GM19099 (cell line): ENCODE data around the gene CTSW.

ENCODE experiments used
- POLR2A ChIP-seq: IDR thresholded peaks from 3 replicates; pipeline ENCODE4 v1.6.1; 2011; ENCODE audit warnings: low read depth; ENCODE audit not compliant: insufficient read length; ENCODE audit errors: extremely low read depth

Gene CTSW

GRCh38 chr11:65885808-65886536 is 6.3 kb downstream of the CTSW start:
- TF ChIP-seq POLR2A: no peak

GRCh38 chr11:65886826-65887722 is 7.4 kb downstream of the CTSW start:
- no peak for TF ChIP-seq POLR2A

GRCh38 chr11:65887723-65888162 is 8.1 kb downstream of the CTSW start:
- TF ChIP-seq POLR2A: no peak

- peak; percentile 94 for TF ChIP-seq POLR2A
These were observed 8.7 kb downstream of the CTSW start, which contains the start of gene FIBP for GRCh38 chr11:65888163-65888814. Gene FIBP, minus strand, starts transcription at chr11:65888471. Its CDS starts 53 bp downstream, at chr11:65888418.

- TF ChIP-seq POLR2A: peak; percentile 98
These were observed 10.9 kb downstream of the CTSW start, which contains the start of gene CCDC85B for GRCh38 chr11:65890324-65891218. Gene CCDC85B, plus strand, starts transcription at chr11:65890673. Its CDS starts 111 bp downstream, at chr11:65890784.

- peak; percentile 16 for TF ChIP-seq POLR2A
These were observed 11.8 kb downstream of the CTSW start for GRCh38 chr11:65891219-65892136.

GRCh38 chr11:65892661-65893317 is 13.2 kb downstream of the CTSW start:
- no peak for TF ChIP-seq POLR2A

GRCh38 chr11:65894034-65894591 is 14.5 kb downstream of the CTSW start:
- peak; percentile 63 for TF ChIP-seq POLR2A

- no peak for TF ChIP-seq POLR2A
These were observed 15.9 kb downstream of the CTSW start for GRCh38 chr11:65895482-65895981.

GRCh38 chr11:65896034-65896999 is 16.7 kb downstream of the CTSW start:
- TF ChIP-seq POLR2A: no peak

GRCh38 chr11:65897020-65897471 is 17.4 kb downstream of the CTSW start:
- TF ChIP-seq POLR2A: no peak
